Natural killer cell (primary cell): Measurements from ENCODE around the gene AXDND1. TPM values are rescaled to one million over a fixed set of nuclear protein-coding genes. Genes with fewer than 3 reads are reported as not detected.

Source experiments
- ATAC-seq, 3 donors: fragments of 150-1000 bp in 2 of 3; fragments of 200-7000 bp in 1 of 3; cut with Tn5 transposase; 1 replicate in 1 of 3; 2 replicates in 2 of 3; pipeline ENCODE4 v1.10.0; 2021; ENCODE audit warnings: mild to moderate bottlenecking in 2 of 3, moderate library complexity in 2 of 3
- DNase-seq, 2 donors: peaks; one replicate each; pipeline versions ENCODE4 v3.0.0 to v3.0.0-alpha.2; 2013 to 2021; ENCODE audit warnings: mixed read lengths in 1 of 2
- H3K27ac ChIP-seq: one replicate; pipeline ENCODE4 v1.5.1; 2013; ENCODE audit warnings: mild to moderate bottlenecking, low read length
- H3K27me3 ChIP-seq: one replicate; pipeline ENCODE4 v1.6.1; 2013; ENCODE audit warnings: low read length; ENCODE audit not compliant: control insufficient read depth, insufficient read depth
- H3K36me3 ChIP-seq: one replicate; pipeline ENCODE4 v1.6.1; 2013; ENCODE audit warnings: low read length; ENCODE audit not compliant: control insufficient read depth, insufficient read depth
- H3K4me1 ChIP-seq: one replicate; pipeline ENCODE4 v1.6.1; 2013; ENCODE audit warnings: low read length; ENCODE audit not compliant: control insufficient read depth, insufficient read depth
- H3K4me3 ChIP-seq: one replicate; pipeline ENCODE4 v1.5.1; 2013; ENCODE audit warnings: low read length
- H3K9me3 ChIP-seq: one replicate; pipeline ENCODE4 v1.6.1; 2013; ENCODE audit warnings: low read length; ENCODE audit not compliant: control insufficient read depth, insufficient read depth
- H3K27ac Mint-ChIP-seq, 2 donors: one replicate each; pipeline ENCODE4 v1.8.0; 2022; ENCODE audit warnings: mild to moderate bottlenecking in 2 of 2, mixed read lengths in 2 of 2, moderate library complexity in 1 of 2
- H3K27me3 Mint-ChIP-seq, 2 donors: one replicate each; pipeline ENCODE4 v1.8.0; 2022; ENCODE audit warnings: low read depth in 2 of 2, mixed read lengths in 2 of 2
- H3K36me3 Mint-ChIP-seq: one replicate; pipeline ENCODE4 v1.8.0; 2022; ENCODE audit warnings: mixed read lengths
- H3K4me1 Mint-ChIP-seq, 2 donors: one replicate each; pipeline ENCODE4 v1.8.0; 2022; ENCODE audit warnings: mixed read lengths in 2 of 2
- H3K4me3 Mint-ChIP-seq: one replicate; pipeline ENCODE4 v1.8.0; 2022; ENCODE audit warnings: mild to moderate bottlenecking, moderate library complexity, mixed read lengths
- H3K9me3 Mint-ChIP-seq, 2 donors: one replicate each; pipeline ENCODE4 v1.8.0; 2022; ENCODE audit warnings: mixed read lengths in 2 of 2
- WGBS: methylation state at CpG from one replicate; pipeline ENCODE4 v1.1.7; 2013; ENCODE audit warnings: missing lambda C conversion rate; ENCODE audit not compliant: insufficient coverage; 5-methylcytosine and 5-hydroxymethylcytosine counted together
- intact Hi-C: fragments of 100-400 bp; cut with micrococcal nuclease; formaldehyde crosslinking; loops from one replicate; pipeline ENCODE4 v1.14.2; 2022
- total RNA-seq, 4 donors: library from RNA; stranded (reverse); fragments of 120-200 nt in 1 of 4; gene quantifications; one replicate each; pipeline versions ENCODE4 v1.2.3 to v1.2.4, GENCODE V29; 2013 to 2022
- TF ChIP-seq, protein P1 (sequence below): fragments of 200-600 bp; IDR thresholded peaks from one replicate; pipeline ENCODE4 v1.8.0; 2022; ENCODE audit warnings: antibody characterized with exemption

Gene AXDND1
- total RNA-seq, 3 donors from 2014 or later (not counting 1 experiment from before 2014, with no cell fraction given): 0.78 to 2.0 (median 1.7) TPM

DNA sequence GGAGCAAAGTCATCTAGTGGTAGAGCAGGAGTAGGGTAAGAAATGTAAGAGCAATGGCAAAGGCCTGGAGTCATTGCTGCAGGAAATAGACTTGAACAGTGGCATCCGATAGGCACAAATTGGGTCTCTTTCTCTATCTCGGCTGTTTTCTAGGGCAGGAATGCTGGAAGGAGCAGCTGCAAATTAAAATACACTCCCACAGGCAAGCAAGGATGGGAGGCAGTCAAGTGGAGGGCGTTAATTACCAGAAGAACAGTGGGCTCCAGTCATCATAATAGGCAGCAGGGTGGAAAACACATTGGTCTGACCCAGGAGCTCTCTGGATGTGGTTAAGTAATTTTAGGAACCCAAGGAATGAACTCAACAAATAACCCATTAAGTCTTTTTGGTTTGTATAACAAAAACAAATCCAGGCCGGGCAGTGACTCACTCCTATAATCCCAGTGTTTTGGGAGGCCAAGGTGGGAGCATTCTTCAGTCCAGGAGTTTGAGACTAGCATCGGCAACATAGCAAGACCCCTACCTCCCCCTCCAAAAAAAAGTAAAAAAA lies 218.1 kb downstream of the AXDND1 start:
- H3K27ac ChIP-seq: no peak overlapping the region
- no peaks in the 10 kb centered on the region for H3K4me1 ChIP-seq
- H3K4me3 ChIP-seq: no peak overlapping the region
- no peaks in the 10 kb centered on the region for H3K27me3 ChIP-seq
- H3K4me3 Mint-ChIP-seq: no peak overlapping the region
- H3K9me3 ChIP-seq: no peaks in the 10 kb centered on the region
- H3K36me3 ChIP-seq: no peaks in the 10 kb centered on the region
- intact Hi-C loops: no loop called here
- H3K4me1 Mint-ChIP-seq: no peaks in the 10 kb centered on the region
- H3K9me3 Mint-ChIP-seq: peaks cover 0 to 2% of the 10 kb centered on the region in 2 donors
- H3K36me3 Mint-ChIP-seq: no peaks in the 10 kb centered on the region
- TF ChIP-seq, protein P1, sequence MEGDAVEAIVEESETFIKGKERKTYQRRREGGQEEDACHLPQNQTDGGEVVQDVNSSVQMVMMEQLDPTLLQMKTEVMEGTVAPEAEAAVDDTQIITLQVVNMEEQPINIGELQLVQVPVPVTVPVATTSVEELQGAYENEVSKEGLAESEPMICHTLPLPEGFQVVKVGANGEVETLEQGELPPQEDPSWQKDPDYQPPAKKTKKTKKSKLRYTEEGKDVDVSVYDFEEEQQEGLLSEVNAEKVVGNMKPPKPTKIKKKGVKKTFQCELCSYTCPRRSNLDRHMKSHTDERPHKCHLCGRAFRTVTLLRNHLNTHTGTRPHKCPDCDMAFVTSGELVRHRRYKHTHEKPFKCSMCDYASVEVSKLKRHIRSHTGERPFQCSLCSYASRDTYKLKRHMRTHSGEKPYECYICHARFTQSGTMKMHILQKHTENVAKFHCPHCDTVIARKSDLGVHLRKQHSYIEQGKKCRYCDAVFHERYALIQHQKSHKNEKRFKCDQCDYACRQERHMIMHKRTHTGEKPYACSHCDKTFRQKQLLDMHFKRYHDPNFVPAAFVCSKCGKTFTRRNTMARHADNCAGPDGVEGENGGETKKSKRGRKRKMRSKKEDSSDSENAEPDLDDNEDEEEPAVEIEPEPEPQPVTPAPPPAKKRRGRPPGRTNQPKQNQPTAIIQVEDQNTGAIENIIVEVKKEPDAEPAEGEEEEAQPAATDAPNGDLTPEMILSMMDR: no peak
- no peak for ATAC-seq
- DNase-seq: no peak
- H3K27me3 Mint-ChIP-seq: peaks cover 32 to 33% of the 10 kb centered on the region in 2 donors
- 78% methylated on average over 4 of the region's 5 CpGs for WGBS
- no peak overlapping the region for H3K27ac Mint-ChIP-seq

DNA sequence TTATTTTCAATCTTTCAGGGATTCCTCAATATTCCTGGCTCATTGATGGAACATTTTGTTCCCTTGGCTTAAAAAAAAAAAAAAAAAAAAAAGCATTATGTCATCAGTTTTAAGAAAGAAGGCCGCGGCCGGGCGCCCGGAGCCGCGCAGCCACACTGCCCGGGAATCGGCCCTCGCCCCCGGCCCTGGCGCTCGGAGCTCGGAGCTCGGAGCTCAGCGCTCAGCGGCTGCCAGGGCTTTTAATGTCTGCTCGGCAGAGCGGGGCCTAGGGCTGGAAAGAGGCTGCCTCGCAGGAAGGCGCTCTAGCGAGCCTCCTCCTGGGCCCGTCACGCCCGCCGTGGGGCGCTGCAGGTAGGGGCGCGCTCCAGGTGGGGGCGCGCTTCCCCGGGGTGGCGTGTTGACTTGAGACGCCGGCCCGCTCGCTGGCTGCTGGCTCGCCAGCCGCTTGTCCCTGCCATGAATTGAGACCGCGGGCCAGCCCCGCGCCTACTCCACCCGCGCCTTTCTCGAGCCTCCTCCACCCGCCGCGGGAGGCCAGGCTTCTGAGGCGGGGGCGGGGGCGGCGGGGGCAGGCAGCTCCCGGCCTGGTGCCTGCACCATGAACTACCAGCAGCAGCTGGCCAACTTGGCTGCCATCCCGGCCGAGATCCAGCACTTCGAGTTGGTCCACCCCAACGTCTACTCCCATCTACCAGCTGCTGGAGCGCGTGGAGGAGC lies 220.5 kb downstream of the AXDND1 start:
- no peak overlapping the region for H3K4me3 Mint-ChIP-seq
- 15% methylated on average over 60 of the region's 60 CpGs for WGBS
- H3K27me3 Mint-ChIP-seq: peaks cover 31 to 37% of the 10 kb centered on the region in 2 donors
- Histone ChIP-seq H3K9me3 (no peaks in the 10 kb centered on the region), H3K4me1 (no peaks in the 10 kb centered on the region), H3K27ac (no peak overlapping the region), H3K36me3 (no peaks in the 10 kb centered on the region), H3K4me3 (no peak overlapping the region), H3K27me3 (no peaks in the 10 kb centered on the region)
- peaks cover 0 to 2% of the 10 kb centered on the region in 2 donors for H3K9me3 Mint-ChIP-seq
- intact Hi-C loops: no loop called here
- ATAC-seq (no peak), DNase-seq (no peak)
- H3K36me3 Mint-ChIP-seq: no peaks in the 10 kb centered on the region
- no peaks in the 10 kb centered on the region for H3K4me1 Mint-ChIP-seq
- TF ChIP-seq, protein P1: no peak
- H3K27ac Mint-ChIP-seq: no peak overlapping the region

DNA sequence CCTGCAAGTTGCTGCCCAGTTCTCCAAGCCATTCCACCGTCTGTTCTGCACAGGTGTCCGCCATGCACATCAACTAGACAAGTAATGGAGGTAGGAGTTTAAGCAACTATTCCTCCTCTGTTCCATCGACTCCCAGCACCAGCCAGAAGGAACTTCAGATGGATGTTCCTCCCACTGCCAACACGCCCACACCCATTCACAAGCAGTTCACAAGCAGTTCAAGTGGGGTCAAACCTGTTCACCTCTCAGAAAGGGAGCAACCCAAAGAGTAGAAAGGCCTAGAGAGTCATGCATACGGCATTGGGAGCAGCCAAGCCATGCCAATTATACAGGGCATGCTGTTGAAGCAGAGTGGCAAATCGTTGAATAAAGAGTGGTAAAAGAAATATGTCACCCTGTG lies 221.6 kb downstream of the AXDND1 start:
- no peaks in the 10 kb centered on the region for H3K4me1 ChIP-seq
- H3K27me3 ChIP-seq: no peaks in the 10 kb centered on the region
- WGBS: 89% methylated on average over 6 of the region's 6 CpGs
- TF ChIP-seq, protein P1: no peak
- H3K4me3 Mint-ChIP-seq: no peak overlapping the region
- DNase-seq: no peak
- H3K27me3 Mint-ChIP-seq: peaks cover 33 to 40% of the 10 kb centered on the region in 2 donors
- no peak for ATAC-seq
- H3K9me3 ChIP-seq: no peaks in the 10 kb centered on the region
- H3K36me3 ChIP-seq: no peaks in the 10 kb centered on the region
- H3K9me3 Mint-ChIP-seq: peaks cover 0 to 2% of the 10 kb centered on the region in 2 donors
- no peaks in the 10 kb centered on the region for H3K36me3 Mint-ChIP-seq
- no peak overlapping the region for H3K27ac ChIP-seq
- intact Hi-C loops: no loop called here
- H3K4me3 ChIP-seq: no peak overlapping the region
- H3K4me1 Mint-ChIP-seq: no peaks in the 10 kb centered on the region
- H3K27ac Mint-ChIP-seq: no peak overlapping the region
